Measurements from ENCODE around the gene DYNLT5.

The DYNLT5 gene

GRCh38 chr1:66752000-66752592 is at the start of gene DYNLT5:
Gene DYNLT5 (plus strand): TSS chr1:66752459. CDS start chr1:66754659, 2,200 bp downstream.
- Histone ChIP-seq H3K9me3 (ENCODE audit: control insufficient read depth, insufficient read depth, low read depth, low read length) (no peaks in the 10 kb centered on the region), H3K4me1 (ENCODE audit: control insufficient read depth, insufficient read depth, low read length) (no peaks in the 10 kb centered on the region), H3K36me3 (ENCODE audit: control insufficient read depth in 2 of 2, insufficient read depth in 1 of 2, low read length in 2 of 2) (no peaks in the 10 kb centered on the region), H3K27ac (ENCODE audit: extremely low read depth, low read depth, low read length) (no peak within 1 kb of the TSS), H3K4me3 (ENCODE audit: low read depth, low read length) (no peak within 1 kb of the TSS)
- TF ChIP-seq MZF1 (tag by site-specific recombination; IDR thresholded peaks at IDR 0.05; ENCODE audit: borderline replicate concordance) (no peak), ZNF768 (tag by site-specific recombination; IDR thresholded peaks at IDR 0.05) (no peak), ZNF580 (tag by site-specific recombination; IDR thresholded peaks at IDR 0.05) (no peak), ZNF26 (tag by site-specific recombination; IDR thresholded peaks at IDR 0.05) (no peak), GLIS1 (tag by site-specific recombination; IDR thresholded peaks at IDR 0.05) (no peak), ZEB2 (tag by site-specific recombination; IDR thresholded peaks at IDR 0.05) (no peak), ZNF707 (tag by site-specific recombination; IDR thresholded peaks at IDR 0.05) (no peak), ZFP37 (tag by site-specific recombination; IDR thresholded peaks at IDR 0.05) (no peak), ZNF24 (tag by site-specific recombination; IDR thresholded peaks at IDR 0.05) (no peak), REPIN1 (tag by site-specific recombination; IDR thresholded peaks at IDR 0.05; ENCODE audit: low read depth) (no peak), ZNF639 (tag by site-specific recombination; IDR thresholded peaks at IDR 0.05) (no peak), KLF10 (tag by site-specific recombination; IDR thresholded peaks at IDR 0.05) (no peak), ZNF626 (tag by site-specific recombination; IDR thresholded peaks at IDR 0.05) (no peak), BCL6B (tag by site-specific recombination; IDR thresholded peaks at IDR 0.05) (no peak), ZNF529 (tag by site-specific recombination; IDR thresholded peaks at IDR 0.05; ENCODE audit: insufficient replicate concordance) (no peak)
- POLR2A ChIA-PET: no interaction called here
- CTCF ChIA-PET: no interaction called here

- no peaks in the 10 kb centered on the region for H3K4me1 ChIP-seq (ENCODE audit: control insufficient read depth, insufficient read depth, low read length)
- no peaks in the 10 kb centered on the region for H3K36me3 ChIP-seq (ENCODE audit: control insufficient read depth in 2 of 2, insufficient read depth in 1 of 2, low read length in 2 of 2)
- no peak overlapping the region for H3K4me3 ChIP-seq (ENCODE audit: low read depth, low read length)
- POLR2A ChIA-PET: no interaction called here
- H3K9me3 ChIP-seq (ENCODE audit: control insufficient read depth, insufficient read depth, low read depth, low read length): no peaks in the 10 kb centered on the region
- no peak overlapping the region for H3K27ac ChIP-seq (ENCODE audit: extremely low read depth, low read depth, low read length)
- CTCF ChIA-PET: no interaction called here
- TF ChIP-seq GLI2 (tag by site-specific recombination; IDR thresholded peaks at IDR 0.05; ENCODE audit: borderline replicate concordance, low read depth): no peak
Measured at GRCh38 chr1:66704177-66704875, 47.9 kb upstream of the DYNLT5 start.

- CTCF ChIA-PET: no interaction called here
- H3K9me3 ChIP-seq (ENCODE audit: control insufficient read depth, insufficient read depth, low read depth, low read length): no peaks in the 10 kb centered on the region
- POLR2A ChIA-PET: no interaction called here
- H3K36me3 ChIP-seq (ENCODE audit: control insufficient read depth in 2 of 2, insufficient read depth in 1 of 2, low read length in 2 of 2): no peaks in the 10 kb centered on the region
- H3K4me3 ChIP-seq (ENCODE audit: low read depth, low read length): no peak overlapping the region
- no peak overlapping the region for H3K27ac ChIP-seq (ENCODE audit: extremely low read depth, low read depth, low read length)
- no peaks in the 10 kb centered on the region for H3K4me1 ChIP-seq (ENCODE audit: control insufficient read depth, insufficient read depth, low read length)
- no peak for TF ChIP-seq ZNF670 (tag by site-specific recombination; IDR thresholded peaks at IDR 0.05; ENCODE audit: low read depth)
- TF ChIP-seq KLF8 (tag by site-specific recombination; IDR thresholded peaks at IDR 0.05): no peak
- no peak for TF ChIP-seq ELK4 (IDR thresholded peaks at IDR 0.05; ENCODE audit: borderline replicate concordance, low read depth, low read length)
- no peak for TF ChIP-seq ZNF473 (tag by site-specific recombination; IDR thresholded peaks at IDR 0.05)
- TF ChIP-seq EGR2 (tag by site-specific recombination; IDR thresholded peaks at IDR 0.05; ENCODE audit: low read depth): no peak
- no peak for TF ChIP-seq ZNF366 (tag by site-specific recombination; conservative IDR thresholded peaks at IDR 0.05)
- TF ChIP-seq PBX3 (CRISPR knock-in tag; IDR thresholded peaks at IDR 0.05): no peak
- TF ChIP-seq ZNF2 (tag by site-specific recombination; IDR thresholded peaks at IDR 0.05): no peak
- TF ChIP-seq ZNF521 (tag by site-specific recombination; IDR thresholded peaks at IDR 0.05): no peak
- no peak for TF ChIP-seq ZFP3 (tag by site-specific recombination; IDR thresholded peaks at IDR 0.05; ENCODE audit: low read depth)
Measured at GRCh38 chr1:66705110-66705509, 47.1 kb upstream of the DYNLT5 start.

All from HEK293 (cell line).